GM12878 (cell line): ENCODE measurements around the gene FXYD6. TPM values are rescaled to one million over a fixed set of nuclear protein-coding genes. Genes with fewer than 3 reads are reported as not detected.

Source experiments
- EGR1 ChIP-seq, 2 experiments: IDR thresholded peaks; 1 replicate in 1 of 2; 2 replicates in 1 of 2; pipeline ENCODE4 v1.6.1; 2011 to 2012; ENCODE audit warnings: low read depth in 2 of 2, low read length in 2 of 2, borderline replicate concordance in 1 of 2, mild to moderate bottlenecking in 1 of 2, moderate library complexity in 1 of 2
- RELA ChIP-seq: fragments of 450-650 bp; IDR thresholded peaks from 2 replicates; pipeline ENCODE4 v1.8.0; 2014; ENCODE audit warnings: borderline replicate concordance; ENCODE audit not compliant: partially characterized antibody
- polyA plus RNA-seq, 11 experiments: library from polyadenylated mRNA; depleted of rRNA in 4 of 11; unstranded in 6 of 11; stranded (reverse) in 5 of 11; fragments of >200 nt; fragmentation: Nextera tagmentation in 4 of 11; fragmentation: Illumina TruSeq in 1 of 11; extraction: Ambion mirVana in 4 of 11; extraction: Trizol in 1 of 11; gene quantifications; 1 replicate in 1 of 11; 2 replicates in 10 of 11; pipeline versions ENCODE4 v1.2.1 to v1.2.3, GENCODE V29; 2011 to 2016; ENCODE audit warnings: inconsistent platforms in 2 of 11, missing spikeins in 2 of 11, low read depth in 1 of 11
- total RNA-seq, 4 experiments: library from RNA; depleted of rRNA in 3 of 4; stranded (reverse); fragments of >200 nt in 3 of 4; fragmentation: Illumina TruSeq in 1 of 4; extraction: Trizol in 1 of 4; gene quantifications; 2 replicates each; pipeline versions ENCODE4 v1.2.1 to v1.2.3, GENCODE V29; 2013 to 2021
- TF ChIP-seq, protein P1 (sequence below): fragments of 450-650 bp; IDR thresholded peaks from 2 replicates; pipeline ENCODE4 v1.6.1; 2017; ENCODE audit warnings: mild to moderate bottlenecking, moderate library complexity
- TF ChIP-seq, protein P2 (sequence below): fragments of 150-350 bp; IDR thresholded peaks from 2 replicates; pipeline ENCODE4 v1.6.1; 2016; ENCODE audit warnings: low read depth, low read length

Gene FXYD6
- total and polyA plus RNA-seq, 10 of the 15 experiments (the other 5 are each of a cell fraction or from before 2014, with no cell fraction given): 0.09 to 2.0 (median 0.23) TPM; not detected in 2

DNA sequence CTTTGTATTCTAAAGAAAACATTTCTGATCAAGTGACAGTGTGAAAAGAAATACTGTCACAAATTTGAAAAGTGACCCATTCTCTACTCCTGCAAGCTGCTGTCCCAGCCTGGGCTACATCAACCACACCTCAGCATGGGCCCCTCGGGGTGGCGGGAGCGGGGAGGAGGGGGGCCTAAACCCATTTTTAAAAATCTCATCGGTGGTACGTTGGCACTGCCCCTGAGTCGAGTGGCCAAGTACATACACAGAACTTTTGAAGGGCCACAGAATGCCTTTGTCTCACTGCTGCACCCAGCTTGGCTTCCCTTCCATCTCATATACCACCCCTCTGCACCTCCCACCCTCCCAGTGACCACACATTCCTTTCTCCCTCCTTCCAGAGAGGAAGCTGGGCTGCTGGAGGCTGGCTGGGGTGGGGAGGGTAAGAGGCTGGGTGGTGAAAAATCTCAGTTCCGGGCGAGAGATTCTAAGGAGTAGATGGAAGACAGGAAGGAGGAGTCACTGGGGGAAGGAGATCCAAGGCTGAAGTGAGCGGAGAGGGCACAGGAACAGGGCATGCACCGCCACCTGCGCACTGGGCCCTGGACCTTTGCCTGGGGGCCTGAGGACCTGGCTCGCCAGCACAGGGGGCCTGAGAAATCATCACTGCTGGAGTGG lies 21.1 kb downstream of the FXYD6 start (continued):
- TF ChIP-seq, protein P1, sequence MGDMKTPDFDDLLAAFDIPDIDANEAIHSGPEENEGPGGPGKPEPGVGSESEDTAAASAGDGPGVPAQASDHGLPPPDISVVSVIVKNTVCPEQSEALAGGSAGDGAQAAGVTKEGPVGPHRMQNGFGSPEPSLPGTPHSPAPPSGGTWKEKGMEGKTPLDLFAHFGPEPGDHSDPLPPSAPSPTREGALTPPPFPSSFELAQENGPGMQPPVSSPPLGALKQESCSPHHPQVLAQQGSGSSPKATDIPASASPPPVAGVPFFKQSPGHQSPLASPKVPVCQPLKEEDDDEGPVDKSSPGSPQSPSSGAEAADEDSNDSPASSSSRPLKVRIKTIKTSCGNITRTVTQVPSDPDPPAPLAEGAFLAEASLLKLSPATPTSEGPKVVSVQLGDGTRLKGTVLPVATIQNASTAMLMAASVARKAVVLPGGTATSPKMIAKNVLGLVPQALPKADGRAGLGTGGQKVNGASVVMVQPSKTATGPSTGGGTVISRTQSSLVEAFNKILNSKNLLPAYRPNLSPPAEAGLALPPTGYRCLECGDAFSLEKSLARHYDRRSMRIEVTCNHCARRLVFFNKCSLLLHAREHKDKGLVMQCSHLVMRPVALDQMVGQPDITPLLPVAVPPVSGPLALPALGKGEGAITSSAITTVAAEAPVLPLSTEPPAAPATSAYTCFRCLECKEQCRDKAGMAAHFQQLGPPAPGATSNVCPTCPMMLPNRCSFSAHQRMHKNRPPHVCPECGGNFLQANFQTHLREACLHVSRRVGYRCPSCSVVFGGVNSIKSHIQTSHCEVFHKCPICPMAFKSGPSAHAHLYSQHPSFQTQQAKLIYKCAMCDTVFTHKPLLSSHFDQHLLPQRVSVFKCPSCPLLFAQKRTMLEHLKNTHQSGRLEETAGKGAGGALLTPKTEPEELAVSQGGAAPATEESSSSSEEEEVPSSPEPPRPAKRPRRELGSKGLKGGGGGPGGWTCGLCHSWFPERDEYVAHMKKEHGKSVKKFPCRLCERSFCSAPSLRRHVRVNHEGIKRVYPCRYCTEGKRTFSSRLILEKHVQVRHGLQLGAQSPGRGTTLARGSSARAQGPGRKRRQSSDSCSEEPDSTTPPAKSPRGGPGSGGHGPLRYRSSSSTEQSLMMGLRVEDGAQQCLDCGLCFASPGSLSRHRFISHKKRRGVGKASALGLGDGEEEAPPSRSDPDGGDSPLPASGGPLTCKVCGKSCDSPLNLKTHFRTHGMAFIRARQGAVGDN: no peak
- TF ChIP-seq RELA (no peak), EGR1 (IDR thresholded peaks at IDR 0.05; ENCODE audit: borderline replicate concordance in 1 of 2, low read depth in 2 of 2, low read length in 2 of 2) (no peak)
- TF ChIP-seq, protein P2, sequence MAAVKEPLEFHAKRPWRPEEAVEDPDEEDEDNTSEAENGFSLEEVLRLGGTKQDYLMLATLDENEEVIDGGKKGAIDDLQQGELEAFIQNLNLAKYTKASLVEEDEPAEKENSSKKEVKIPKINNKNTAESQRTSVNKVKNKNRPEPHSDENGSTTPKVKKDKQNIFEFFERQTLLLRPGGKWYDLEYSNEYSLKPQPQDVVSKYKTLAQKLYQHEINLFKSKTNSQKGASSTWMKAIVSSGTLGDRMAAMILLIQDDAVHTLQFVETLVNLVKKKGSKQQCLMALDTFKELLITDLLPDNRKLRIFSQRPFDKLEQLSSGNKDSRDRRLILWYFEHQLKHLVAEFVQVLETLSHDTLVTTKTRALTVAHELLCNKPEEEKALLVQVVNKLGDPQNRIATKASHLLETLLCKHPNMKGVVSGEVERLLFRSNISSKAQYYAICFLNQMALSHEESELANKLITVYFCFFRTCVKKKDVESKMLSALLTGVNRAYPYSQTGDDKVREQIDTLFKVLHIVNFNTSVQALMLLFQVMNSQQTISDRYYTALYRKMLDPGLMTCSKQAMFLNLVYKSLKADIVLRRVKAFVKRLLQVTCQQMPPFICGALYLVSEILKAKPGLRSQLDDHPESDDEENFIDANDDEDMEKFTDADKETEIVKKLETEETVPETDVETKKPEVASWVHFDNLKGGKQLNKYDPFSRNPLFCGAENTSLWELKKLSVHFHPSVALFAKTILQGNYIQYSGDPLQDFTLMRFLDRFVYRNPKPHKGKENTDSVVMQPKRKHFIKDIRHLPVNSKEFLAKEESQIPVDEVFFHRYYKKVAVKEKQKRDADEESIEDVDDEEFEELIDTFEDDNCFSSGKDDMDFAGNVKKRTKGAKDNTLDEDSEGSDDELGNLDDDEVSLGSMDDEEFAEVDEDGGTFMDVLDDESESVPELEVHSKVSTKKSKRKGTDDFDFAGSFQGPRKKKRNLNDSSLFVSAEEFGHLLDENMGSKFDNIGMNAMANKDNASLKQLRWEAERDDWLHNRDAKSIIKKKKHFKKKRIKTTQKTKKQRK: no peak
